Activated naive CD4-positive, alpha-beta T cell treated with anti-CD3 and anti-CD28 coated beads, Interleukin-2, amount 10 ng/mL, durations not matched to agents 7 days and 5 days (primary cell): Measurements from ENCODE around the gene EMX1.
"Not testable (repeated sequence)": the region's sequence is repeated elsewhere in the genome, so short reads cannot be mapped to it uniquely, and the experiment has no call there.

Experiments
- CTCF ChIA-PET: fragments of 350-600 bp; sonication (Branson Sonifier 250); formaldehyde crosslinking; loops from one replicate; lab custom pipeline; 2021; ENCODE audit warnings: antibody characterized with exemption; lab: Charles Lee
- DNase-seq: peaks from one replicate; pipeline ENCODE4 v3.0.0-alpha.2; 2020
- H3K27ac Mint-ChIP-seq: one replicate; pipeline ENCODE4 v1.8.0; 2021; ENCODE audit warnings: mild to moderate bottlenecking, moderate library complexity, mixed read lengths
- H3K27me3 Mint-ChIP-seq: one replicate; pipeline ENCODE4 v1.8.0; 2021; ENCODE audit warnings: mild to moderate bottlenecking, mixed read lengths
- H3K36me3 Mint-ChIP-seq: one replicate; pipeline ENCODE4 v1.8.0; 2021; ENCODE audit warnings: mixed read lengths
- H3K4me1 Mint-ChIP-seq: one replicate; pipeline ENCODE4 v1.8.0; 2021; ENCODE audit warnings: mixed read lengths
- H3K4me3 Mint-ChIP-seq: one replicate; pipeline ENCODE4 v1.8.0; 2021; ENCODE audit warnings: mild to moderate bottlenecking, moderate library complexity, mixed read lengths
- H3K9me3 Mint-ChIP-seq: one replicate; pipeline ENCODE4 v1.8.0; 2021; ENCODE audit warnings: mixed read lengths

Gene EMX1

DNA sequence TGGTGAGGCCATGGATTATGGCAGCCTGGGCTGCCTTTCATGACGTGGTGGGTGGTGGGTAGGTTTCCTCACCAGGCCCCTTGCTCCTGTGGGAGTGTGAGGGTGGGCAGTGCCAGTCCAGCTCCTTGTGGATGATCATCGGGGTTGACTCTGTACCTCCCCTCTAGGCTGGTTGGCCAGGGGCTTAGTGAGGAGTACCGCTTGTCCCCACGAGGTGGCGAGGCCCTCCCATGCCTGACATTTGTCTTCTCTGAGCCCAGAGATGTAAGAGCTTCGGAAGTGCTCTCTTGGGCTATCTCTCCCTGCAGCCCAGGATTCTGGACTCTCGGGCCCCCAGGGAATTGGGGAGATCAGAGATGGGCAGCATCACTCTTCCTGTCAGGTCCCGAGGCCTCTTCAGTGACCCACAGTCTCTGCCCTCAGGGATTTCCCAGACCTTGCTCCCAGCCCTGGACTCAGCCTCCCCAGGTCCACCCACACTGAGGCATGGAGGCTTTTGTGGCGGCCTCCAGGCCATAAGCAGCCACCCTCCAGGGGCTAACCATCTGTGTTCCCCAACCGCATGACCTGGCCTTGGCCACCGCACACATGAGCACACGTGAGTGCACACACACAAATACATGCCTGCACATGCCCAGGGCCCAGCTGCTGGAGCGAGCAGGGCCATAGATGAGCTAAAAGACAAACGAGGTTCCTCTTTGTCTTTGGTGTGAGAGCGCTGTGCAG lies 23.6 kb upstream of the EMX1 start:
- DNase-seq = peak; percentile 65
- H3K9me3 Mint-ChIP-seq = no peaks in the 10 kb centered on the region
- CTCF ChIA-PET = interaction anchor here (0.6 to 7.7 kb wide), 33 partner anchors 9 to 334 kb away, joined by 3 to 155 read pairs (median 6); partner anchors contain the start of gene SMYD5
- H3K27ac Mint-ChIP-seq = no peak overlapping the region
- no peaks in the 10 kb centered on the region for H3K4me1 Mint-ChIP-seq
- H3K36me3 Mint-ChIP-seq = no peaks in the 10 kb centered on the region
- no peak overlapping the region for H3K4me3 Mint-ChIP-seq
- peaks cover 82% of the 10 kb centered on the region for H3K27me3 Mint-ChIP-seq

DNA sequence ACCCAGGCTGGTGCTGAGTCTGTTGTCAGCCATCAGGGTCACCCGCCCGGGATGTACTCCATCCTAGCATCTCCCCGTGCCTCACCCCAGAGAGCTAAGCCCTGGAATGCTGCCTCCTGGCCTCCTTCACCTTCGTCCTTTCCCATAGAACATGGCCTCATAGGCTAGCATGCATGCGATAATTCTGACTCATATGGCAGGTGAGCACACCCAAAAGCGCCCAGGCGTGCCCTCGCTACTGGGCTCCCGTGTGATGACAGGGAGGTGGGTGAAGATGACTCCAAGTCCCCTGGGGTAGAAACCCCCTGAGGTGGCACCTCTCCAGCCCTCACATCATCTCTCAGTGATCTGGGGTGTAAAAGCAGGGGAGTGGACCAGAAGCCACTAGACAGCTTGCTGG lies 22.8 kb upstream of the EMX1 start:
- H3K9me3 Mint-ChIP-seq = no peaks in the 10 kb centered on the region
- no peak overlapping the region for H3K27ac Mint-ChIP-seq
- no peaks in the 10 kb centered on the region for H3K4me1 Mint-ChIP-seq
- H3K4me3 Mint-ChIP-seq = no peak overlapping the region
- H3K27me3 Mint-ChIP-seq = peaks cover 77% of the 10 kb centered on the region
- no peaks in the 10 kb centered on the region for H3K36me3 Mint-ChIP-seq
- CTCF ChIA-PET = interaction anchor here (1.0 to 7.7 kb wide), 19 partner anchors 8 to 317 kb away, joined by 3 to 155 read pairs (median 4); partner anchors contain the start of gene SMYD5
- no peak for DNase-seq

DNA sequence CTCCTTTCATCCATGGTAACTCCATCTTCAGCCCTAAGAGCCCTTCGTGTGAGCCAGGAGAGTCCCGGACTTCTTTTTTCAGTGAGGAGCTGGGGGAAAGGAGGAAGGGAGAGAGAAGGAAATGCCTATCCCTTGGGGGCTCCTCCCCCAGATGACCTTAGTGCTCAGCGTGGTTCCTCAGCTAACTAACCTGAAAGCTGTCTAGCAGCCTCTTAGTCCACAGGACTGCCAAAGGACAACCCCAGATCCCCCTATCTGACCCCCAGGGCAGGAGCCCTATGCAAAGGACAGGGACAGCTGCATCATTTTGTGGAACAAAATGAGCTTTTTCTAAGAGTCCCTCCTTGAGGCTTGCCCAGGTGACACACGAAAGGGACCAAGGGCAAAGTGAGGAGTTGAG lies 22.2 kb upstream of the EMX1 start:
- DNase-seq = no peak
- no peaks in the 10 kb centered on the region for H3K9me3 Mint-ChIP-seq
- peaks cover 77% of the 10 kb centered on the region for H3K27me3 Mint-ChIP-seq
- CTCF ChIA-PET = interaction anchor here (0.6 to 7.7 kb wide), 12 partner anchors 9 to 297 kb away, joined by 3 to 155 read pairs (median 3); no protein-coding TSS in a partner anchor
- H3K4me1 Mint-ChIP-seq = no peaks in the 10 kb centered on the region
- H3K4me3 Mint-ChIP-seq = no peak overlapping the region
- H3K27ac Mint-ChIP-seq = no peak overlapping the region
- no peaks in the 10 kb centered on the region for H3K36me3 Mint-ChIP-seq

DNA sequence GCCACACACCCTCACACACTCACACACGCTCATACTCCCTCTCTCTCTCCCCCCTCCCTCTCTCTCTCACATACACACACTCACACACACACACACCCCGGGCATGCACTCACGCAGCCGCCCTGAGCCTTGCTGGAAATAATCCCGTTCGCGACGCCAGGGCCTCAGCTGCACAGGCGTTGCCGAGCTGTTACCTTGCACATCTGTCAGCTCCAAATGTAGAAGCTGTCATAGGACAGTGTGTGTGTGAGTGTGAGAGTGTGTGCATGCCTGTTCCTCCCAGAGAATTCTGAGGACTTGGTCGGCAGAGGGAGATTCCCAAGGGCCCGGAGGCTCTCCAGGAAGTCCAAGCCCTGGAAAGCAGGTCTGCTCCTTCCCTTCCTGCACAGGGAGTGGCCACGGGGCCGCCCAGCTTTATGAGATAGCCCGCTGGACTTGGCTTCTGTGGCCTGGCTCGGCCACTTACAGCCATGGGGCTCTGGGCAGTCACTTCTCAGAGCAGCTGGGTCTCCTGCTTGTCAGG lies 21.5 kb upstream of the EMX1 start:
- H3K27me3 Mint-ChIP-seq = peaks cover 77% of the 10 kb centered on the region
- H3K27ac Mint-ChIP-seq = no peak overlapping the region
- H3K4me1 Mint-ChIP-seq = no peaks in the 10 kb centered on the region
- H3K9me3 Mint-ChIP-seq = no peaks in the 10 kb centered on the region
- CTCF ChIA-PET = interaction anchor here (0.6 to 7.7 kb wide), 11 partner anchors 10 to 280 kb away, joined by 3 to 155 read pairs (median 3); no protein-coding TSS in a partner anchor
- no peak overlapping the region for H3K4me3 Mint-ChIP-seq
- DNase-seq = no peak
- no peaks in the 10 kb centered on the region for H3K36me3 Mint-ChIP-seq

DNA sequence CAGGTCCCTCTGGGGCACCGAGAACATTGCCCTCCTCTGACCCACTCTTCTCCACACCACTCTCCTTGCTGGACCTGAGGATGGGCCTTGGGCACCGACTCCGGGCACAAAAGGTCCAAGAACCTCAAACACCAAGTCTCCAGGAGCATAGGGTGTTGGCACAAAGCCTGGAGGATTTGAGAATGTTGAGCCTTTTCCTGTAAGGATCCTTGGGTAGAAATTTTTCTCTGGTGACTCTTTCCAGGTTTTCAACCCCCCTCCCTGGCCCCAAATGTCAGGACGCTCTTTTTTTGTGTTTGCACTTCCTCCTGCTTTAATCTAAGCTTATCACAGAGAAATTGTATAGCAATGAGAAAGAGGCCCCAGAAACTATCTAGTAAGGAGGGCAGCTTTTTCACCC lies 20.9 kb upstream of the EMX1 start:
- Mint-ChIP-seq H3K27me3 (peaks cover 77% of the 10 kb centered on the region), H3K27ac (no peak overlapping the region), H3K4me1 (no peaks in the 10 kb centered on the region), H3K36me3 (no peaks in the 10 kb centered on the region), H3K4me3 (no peak overlapping the region), H3K9me3 (no peaks in the 10 kb centered on the region)
- no peak for DNase-seq
- CTCF ChIA-PET = interaction anchor here (2.0 to 7.7 kb wide), 3 partner anchors 73 to 95 kb away, joined by 4 to 155 read pairs (median 29); no protein-coding TSS in a partner anchor

DNA sequence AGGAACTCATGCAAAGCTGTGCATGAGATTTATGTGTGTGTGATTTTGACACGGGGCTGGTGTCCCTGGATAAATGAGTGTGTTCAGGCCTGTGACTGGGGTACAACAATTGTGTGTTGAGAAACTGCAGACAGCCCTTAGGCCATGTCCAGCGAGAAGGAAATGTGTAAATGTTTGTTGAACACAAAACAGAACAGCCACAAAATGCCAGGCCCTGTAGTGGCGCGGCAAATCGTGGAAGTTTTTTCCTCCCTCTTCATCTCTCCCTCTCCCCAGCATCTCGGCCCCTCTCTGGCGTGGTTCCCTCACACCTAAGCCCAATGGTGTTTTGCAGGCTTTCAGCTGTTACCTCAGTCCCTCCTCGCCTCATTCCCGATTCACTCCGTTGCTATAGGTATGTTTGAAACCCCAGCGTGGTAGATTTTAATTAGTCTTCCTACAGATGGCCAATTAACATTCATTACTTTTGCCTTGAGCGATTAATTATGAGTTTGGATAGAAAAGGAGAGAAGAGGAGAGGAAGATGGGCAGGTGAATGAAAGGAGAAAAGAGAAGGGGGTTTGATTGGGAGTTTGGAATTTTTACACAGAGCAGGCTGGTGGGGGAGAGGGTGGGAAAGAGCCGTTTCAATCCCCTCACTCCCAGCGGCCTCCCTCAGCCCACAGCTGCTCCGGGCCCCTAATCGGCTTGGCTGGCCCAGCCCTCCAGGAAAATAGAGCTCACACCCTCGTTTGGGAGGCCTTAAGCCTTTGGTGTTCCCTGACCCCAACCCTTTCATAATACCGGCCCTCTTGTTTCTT lies 19.3 kb upstream of the EMX1 start:
- Mint-ChIP-seq H3K27me3 (peaks cover 79% of the 10 kb centered on the region), H3K36me3 (no peaks in the 10 kb centered on the region), H3K9me3 (no peaks in the 10 kb centered on the region), H3K4me3 (no peak overlapping the region), H3K4me1 (no peaks in the 10 kb centered on the region), H3K27ac (no peak overlapping the region)
- DNase-seq = no peak
- CTCF ChIA-PET = interaction anchor here (1.0 to 1.3 kb wide), 3 partner anchors 11 to 280 kb away, joined by 3 to 4 read pairs (median 4); partner anchors contain the start of gene SPR

DNA sequence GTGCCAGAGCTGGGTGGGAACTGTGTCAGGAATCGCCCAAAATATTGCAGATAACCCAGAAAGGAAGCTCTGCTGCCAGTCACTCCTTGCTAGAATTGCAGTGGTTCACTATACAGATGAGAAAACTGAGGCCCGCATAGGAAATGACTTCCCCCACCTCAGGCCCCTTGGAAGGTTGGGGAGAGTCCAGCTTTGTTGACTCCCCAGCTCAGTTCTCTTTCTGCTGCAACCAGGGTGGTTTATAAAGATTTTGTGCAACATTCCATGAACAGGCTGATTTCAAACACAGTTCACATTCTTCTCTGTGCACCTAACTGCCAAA lies 18.8 kb upstream of the EMX1 start:
- no peak overlapping the region for H3K27ac Mint-ChIP-seq
- no peak for DNase-seq
- peaks cover 79% of the 10 kb centered on the region for H3K27me3 Mint-ChIP-seq
- CTCF ChIA-PET = interaction anchor here (1.1 to 1.3 kb wide), 2 partner anchors 75 to 279 kb away, joined by 3 to 4 read pairs; no protein-coding TSS in a partner anchor
- no peak overlapping the region for H3K4me3 Mint-ChIP-seq
- no peaks in the 10 kb centered on the region for H3K4me1 Mint-ChIP-seq
- H3K9me3 Mint-ChIP-seq = no peaks in the 10 kb centered on the region
- no peaks in the 10 kb centered on the region for H3K36me3 Mint-ChIP-seq

DNA sequence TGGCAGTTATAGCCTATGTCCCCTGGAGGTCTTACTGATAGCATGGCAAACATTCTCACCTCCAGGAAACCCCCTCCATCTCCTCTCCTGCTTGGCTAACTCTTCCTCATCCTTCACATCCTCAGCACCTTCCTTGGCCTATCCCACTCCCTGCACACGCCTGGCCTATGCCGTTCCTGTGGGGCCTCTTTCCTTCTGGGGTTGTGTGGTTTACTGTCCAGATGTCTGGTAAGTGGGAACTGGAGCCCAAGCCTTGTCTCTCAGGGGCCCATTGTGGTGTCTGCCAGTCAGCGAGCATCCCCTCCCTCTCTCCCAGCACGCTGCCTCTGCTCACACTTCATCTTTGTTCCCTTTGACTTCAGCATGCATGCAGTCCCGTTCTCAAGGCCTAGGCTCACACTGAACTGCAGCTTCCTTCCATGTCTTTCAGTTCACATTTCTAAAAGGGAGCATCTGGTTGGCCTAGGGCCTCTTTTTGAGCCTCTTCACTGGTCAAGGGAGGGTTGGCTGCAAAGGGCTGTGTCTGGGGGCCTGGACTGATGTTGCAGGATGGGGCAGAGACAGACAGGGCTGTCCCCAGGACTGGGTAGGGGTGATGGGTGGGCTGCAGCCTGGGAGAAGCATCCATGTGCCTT lies 17.0 kb upstream of the EMX1 start:
- Mint-ChIP-seq H3K36me3 (no peaks in the 10 kb centered on the region), H3K9me3 (no peaks in the 10 kb centered on the region), H3K27me3 (peaks cover 67% of the 10 kb centered on the region), H3K4me3 (no peak overlapping the region), H3K4me1 (no peaks in the 10 kb centered on the region), H3K27ac (no peak overlapping the region)
- no peak for DNase-seq
- CTCF ChIA-PET = no interaction called here

DNA sequence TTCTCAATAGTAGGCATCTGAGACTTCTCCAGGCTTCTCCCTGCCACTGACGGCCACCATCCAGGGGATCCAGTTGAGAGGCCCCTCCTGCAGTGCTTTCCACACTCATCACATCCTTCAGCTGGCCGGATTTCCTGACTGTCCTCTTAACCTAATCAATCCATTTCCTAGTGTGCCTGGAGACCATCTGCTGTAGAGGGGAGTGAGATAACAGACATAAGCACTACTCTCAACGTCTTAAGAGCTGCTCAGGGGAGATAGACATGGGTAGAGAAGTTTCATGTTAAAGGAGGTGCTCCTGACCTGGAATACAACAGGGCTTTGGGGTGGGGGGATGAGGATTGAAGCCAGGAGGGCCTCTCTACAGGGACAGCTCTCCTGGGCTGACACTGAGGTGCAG lies 15.9 kb upstream of the EMX1 start:
- CTCF ChIA-PET = interaction anchor here (1.0 to 1.1 kb wide), 2 partner anchors 9 to 73 kb away, joined by 3 to 4 read pairs; no protein-coding TSS in a partner anchor
- Mint-ChIP-seq H3K4me3 (no peak overlapping the region), H3K4me1 (no peaks in the 10 kb centered on the region), H3K27me3 (peaks cover 63% of the 10 kb centered on the region), H3K9me3 (no peaks in the 10 kb centered on the region), H3K27ac (no peak overlapping the region), H3K36me3 (no peaks in the 10 kb centered on the region)
- DNase-seq = no peak

DNA sequence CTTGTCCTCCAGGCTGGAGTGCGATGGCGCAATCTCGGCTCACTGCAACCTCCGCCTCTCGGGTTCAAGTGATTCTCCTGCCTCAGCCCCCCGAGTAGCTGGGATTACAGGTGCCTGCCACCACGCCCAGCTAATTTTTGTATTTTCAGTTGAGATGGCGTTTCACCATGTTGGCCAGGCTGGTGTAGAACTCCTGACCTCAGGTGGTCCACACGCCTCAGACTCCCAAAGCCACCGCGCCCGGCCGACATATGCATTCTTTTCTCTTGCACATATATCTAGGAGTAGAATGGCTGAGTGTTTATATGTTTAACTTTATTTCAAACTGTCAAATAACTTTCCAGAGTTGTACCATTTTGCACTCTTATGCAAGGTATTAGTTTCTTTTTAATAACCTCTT lies 9.9 kb upstream of the EMX1 start:
- H3K27me3 Mint-ChIP-seq = peaks cover 75% of the 10 kb centered on the region
- CTCF ChIA-PET, H3K4me1 Mint-ChIP-seq: not testable (repeated sequence)

DNA sequence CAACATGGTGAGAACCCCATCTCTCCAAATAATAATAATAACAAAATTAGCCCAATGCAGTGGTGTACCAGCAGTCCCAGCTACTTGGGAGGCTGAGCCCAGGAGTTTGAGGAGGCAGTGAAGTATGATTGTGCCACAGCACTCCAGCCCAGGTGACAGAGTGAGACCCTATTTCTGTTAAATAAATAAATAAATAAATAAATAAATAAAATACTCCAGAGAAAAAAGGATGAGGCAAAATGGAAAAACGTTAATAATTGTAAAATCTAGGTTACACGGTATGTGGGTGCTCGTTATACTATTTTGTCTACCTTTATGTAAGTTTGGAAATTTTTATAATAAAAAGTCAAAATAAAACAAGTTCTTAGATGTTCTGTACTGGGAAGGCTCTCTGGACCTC lies 8.6 kb upstream of the EMX1 start:
- H3K4me3 Mint-ChIP-seq = no peak overlapping the region
- H3K4me1 Mint-ChIP-seq = no peaks in the 10 kb centered on the region
- H3K27ac Mint-ChIP-seq = no peak overlapping the region
- CTCF ChIA-PET = no interaction called here
- DNase-seq = no peak
- peaks cover 80% of the 10 kb centered on the region for H3K27me3 Mint-ChIP-seq
- H3K36me3 Mint-ChIP-seq = no peaks in the 10 kb centered on the region
- H3K9me3 Mint-ChIP-seq = no peaks in the 10 kb centered on the region

More for the DNA sequence above, 9.9 kb upstream of the EMX1 start:
- not testable (repeated sequence) for H3K36me3 Mint-ChIP-seq, DNase-seq, H3K27ac Mint-ChIP-seq, H3K9me3 Mint-ChIP-seq, H3K4me3 Mint-ChIP-seq

DNA sequence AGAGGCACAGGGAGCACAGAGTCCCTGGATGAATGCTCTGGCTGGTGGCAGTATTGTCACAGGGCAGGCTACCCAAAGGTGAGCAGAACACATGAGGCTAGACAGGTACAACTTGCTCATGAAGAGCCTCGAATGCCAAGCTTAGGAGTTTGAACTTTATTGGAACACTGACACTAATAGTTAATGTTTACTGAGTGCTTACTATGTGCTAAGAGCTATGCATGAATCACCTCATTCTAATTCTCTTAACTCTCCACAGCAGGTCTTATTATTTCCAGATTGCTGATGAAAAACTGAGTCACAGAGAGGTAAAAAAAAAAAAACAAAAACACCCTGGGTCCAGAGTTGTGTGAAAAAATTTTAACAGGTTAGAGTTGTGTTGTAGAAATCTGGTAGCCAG lies 6.1 kb upstream of the EMX1 start:
- Mint-ChIP-seq H3K9me3 (no peaks in the 10 kb centered on the region), H3K36me3 (no peaks in the 10 kb centered on the region), H3K27ac (no peak overlapping the region), H3K4me3 (no peak overlapping the region), H3K27me3 (peaks cover 94% of the 10 kb centered on the region), H3K4me1 (peaks cover 8% of the 10 kb centered on the region)
- peak; percentile 8 for DNase-seq
- CTCF ChIA-PET = interaction anchor here (1.2 kb wide), 1 partner anchor 63 kb away, joined by 3 read pairs; no protein-coding TSS in a partner anchor

DNA sequence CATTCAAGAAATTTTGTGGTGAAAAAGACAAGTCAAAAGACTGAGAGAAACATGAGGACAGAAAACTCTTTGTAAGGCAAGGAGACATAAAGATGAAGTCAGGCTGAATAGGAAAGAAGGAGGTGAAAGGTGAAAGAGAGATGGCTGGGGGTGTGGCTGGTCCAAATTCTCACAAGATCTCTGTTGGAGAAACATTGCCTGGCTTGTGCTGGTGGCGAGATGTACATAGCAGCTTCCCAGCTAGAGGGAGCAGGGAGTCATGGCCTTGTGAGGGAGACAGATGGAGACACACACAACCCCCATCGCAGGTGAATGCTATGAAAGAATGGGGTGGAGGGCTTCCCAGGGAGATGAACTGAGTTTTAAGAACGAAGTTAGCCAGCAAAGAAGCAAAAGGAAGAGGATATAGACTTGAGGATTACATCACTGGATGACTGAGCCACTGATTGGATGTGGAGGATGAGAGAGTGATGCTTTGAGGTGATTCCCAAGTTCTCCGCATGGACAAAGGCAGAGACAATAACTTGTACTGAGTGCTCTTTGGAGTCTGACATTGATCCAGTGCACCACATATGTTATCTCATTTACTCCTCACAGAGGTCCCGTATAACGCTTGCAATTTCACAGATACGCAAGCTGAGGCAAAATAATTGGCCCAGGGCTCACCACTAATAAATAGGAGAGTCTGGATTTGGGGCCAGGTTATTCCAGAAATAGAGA lies 3.7 kb upstream of the EMX1 start:
- CTCF ChIA-PET = interaction anchor here (1.3 kb wide), 1 partner anchor 19 kb away, joined by 5 read pairs; no protein-coding TSS in a partner anchor
- Mint-ChIP-seq H3K27me3 (peaks cover 95% of the 10 kb centered on the region), H3K36me3 (no peaks in the 10 kb centered on the region), H3K4me3 (no peak overlapping the region), H3K9me3 (no peaks in the 10 kb centered on the region), H3K4me1 (peaks cover 18% of the 10 kb centered on the region), H3K27ac (no peak overlapping the region)
- DNase-seq = no peak
